GM23248 (cell line): ENCODE results near the gene RPA1. TPM values are rescaled to one million over a fixed set of nuclear protein-coding genes. Genes with fewer than 3 reads are reported as not detected.
A peak's percentile ranks its signal among the peaks of the same experiment; 100 is the strongest.
"Not testable (repeated sequence)": the region's sequence is repeated elsewhere in the genome, so short reads cannot be mapped to it uniquely, and the experiment has no call there.

Source experiments
- DNase-seq: peaks from one replicate; pipeline ENCODE4 v3.0.0-alpha.2; 2015
- H2AFZ ChIP-seq: fragments of 200-600 bp; sonication (generic); 2 replicates; pipeline ENCODE4 v1.6.1; 2016; ENCODE audit warnings: antibody characterized with exemption
- H3F3A ChIP-seq: fragments of 200-600 bp; sonication (generic); 2 replicates; pipeline ENCODE4 v1.6.1; 2016; ENCODE audit warnings: mild to moderate bottlenecking, antibody characterized with exemption, mixed run types; ENCODE audit not compliant: insufficient read depth
- H3K27ac ChIP-seq: fragments of 200-600 bp; sonication (generic); 2 replicates; pipeline ENCODE4 v1.5.1; 2016; ENCODE audit warnings: mild to moderate bottlenecking
- H3K27me3 ChIP-seq: fragments of 200-600 bp; sonication (generic); replicated peaks from 2 replicates; pipeline ENCODE4 v1.6.1; 2016; ENCODE audit warnings: mild to moderate bottlenecking; ENCODE audit not compliant: insufficient read depth
- H3K36me3 ChIP-seq: fragments of 200-600 bp; sonication (generic); 2 replicates; pipeline ENCODE4 v1.6.1; 2016; ENCODE audit warnings: low read depth, mild to moderate bottlenecking
- H3K4me1 ChIP-seq: fragments of 200-600 bp; sonication (generic); 2 replicates; pipeline ENCODE4 v1.6.1; 2016; ENCODE audit warnings: mild to moderate bottlenecking; ENCODE audit not compliant: insufficient read depth
- H3K4me2 ChIP-seq: fragments of 200-600 bp; sonication (generic); one replicate; pipeline ENCODE4 v1.6.1; 2016; ENCODE audit warnings: mild to moderate bottlenecking; ENCODE audit not compliant: unreplicated experiment
- H3K4me3 ChIP-seq: fragments of 200-600 bp; sonication (generic); 2 replicates; pipeline ENCODE4 v1.5.1; 2016; ENCODE audit warnings: mild to moderate bottlenecking
- H3K79me2 ChIP-seq: fragments of 200-600 bp; sonication (generic); 2 replicates; pipeline ENCODE4 v1.6.1; 2016; ENCODE audit warnings: mild to moderate bottlenecking; ENCODE audit not compliant: insufficient read depth
- H3K9ac ChIP-seq: fragments of 200-600 bp; sonication (generic); 2 replicates; pipeline ENCODE4 v1.6.1; 2016; ENCODE audit warnings: mild to moderate bottlenecking
- H3K9me2 ChIP-seq: fragments of 200-600 bp; sonication (generic); 2 replicates; pipeline ENCODE4 v1.6.1; 2016; ENCODE audit warnings: mixed run types, mild to moderate bottlenecking, moderate library complexity; ENCODE audit not compliant: insufficient read depth
- H3K9me3 ChIP-seq: fragments of 200-600 bp; sonication (generic); one replicate; pipeline ENCODE4 v1.6.1; 2017; ENCODE audit warnings: low read depth
- H4K20me1 ChIP-seq: fragments of 200-600 bp; sonication (generic); 2 replicates; pipeline ENCODE4 v1.6.0; 2016; ENCODE audit not compliant: insufficient read depth
- EZH2 ChIP-seq: fragments of 200-600 bp; sonication (generic); IDR thresholded peaks from 2 replicates; pipeline ENCODE4 v1.6.1; 2018; ENCODE audit warnings: antibody characterized with exemption, mild to moderate bottlenecking; ENCODE audit not compliant: insufficient read depth, poor library complexity, severe bottlenecking
- EZH2phosphoT487 ChIP-seq: fragments of 200-600 bp; sonication (generic); IDR thresholded peaks from 2 replicates; pipeline ENCODE4 v1.6.1; 2018; ENCODE audit warnings: antibody characterized with exemption, moderate library complexity, mild to moderate bottlenecking, low read depth; ENCODE audit not compliant: insufficient read depth
- WGBS, 2 experiments: methylation state at CpG; one replicate each; pipeline ENCODE4 v1.1.6; 2015 to 2017; ENCODE audit warnings: low lambda C conversion rate in 2 of 2, low coverage in 1 of 2; ENCODE audit errors: missing lambda C conversion rate in 2 of 2; 5-methylcytosine and 5-hydroxymethylcytosine counted together
- in situ Hi-C: fragments of 300-500 bp; cut with MboI; formaldehyde crosslinking; loops from 2 replicates; pipeline ENCODE4 v1.15.0; 2020
- polyA plus RNA-seq: library from polyadenylated mRNA; unstranded; fragments of >200 nt; fragmentation: Nextera tagmentation; extraction: Ambion mirVana; gene quantifications from 2 replicates; pipeline ENCODE4 v1.2.1, GENCODE V29; 2016
- total RNA-seq: library from RNA; depleted of rRNA; stranded (reverse); fragments of >200 nt; shearing (Covaris generic); gene quantifications from 2 replicates; pipeline ENCODE4 v1.2.3, GENCODE V29; 2014

The RPA1 gene
- total and polyA plus RNA-seq, 2 experiments from 2014 or later: 16.4 to 37.1 TPM

DNA sequence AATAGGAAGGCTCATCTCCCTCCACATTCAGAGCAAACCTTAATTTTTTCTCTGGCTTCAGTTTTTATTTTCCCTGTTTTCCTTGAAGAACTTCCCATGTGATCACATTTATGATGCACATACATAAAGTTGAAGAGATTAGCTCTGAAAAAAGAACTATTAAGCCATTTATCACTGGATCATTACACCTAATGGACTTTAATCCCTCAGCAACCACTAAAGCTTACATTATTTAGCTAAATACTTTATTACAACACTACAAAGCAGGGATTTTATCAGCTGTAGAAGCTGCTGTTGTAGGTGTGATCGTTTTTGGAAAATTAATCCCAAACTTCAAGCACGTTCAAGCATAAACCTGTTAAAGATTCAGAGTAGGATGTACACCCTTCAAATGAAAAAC is 21.2 kb upstream of the RPA1 start:
- Histone ChIP-seq H3K4me1 (peaks cover 9% of the 10 kb centered on the region; the same call in 1 of the 2 replicates), H3K36me3 (no peaks in the 10 kb centered on the region), H3K27ac (no peak overlapping the region), H3K4me2 (no peak overlapping the region), H3K4me3 (no peak overlapping the region), H3F3A (peaks cover 10% of the 10 kb centered on the region), H3K79me2 (no peaks in the 10 kb centered on the region), H3K9ac (no peak overlapping the region), H4K20me1 (no peaks in the 10 kb centered on the region; the same call in 1 of the 2 replicates), H3K27me3 (no peaks in the 10 kb centered on the region), H3K9me2 (no peaks in the 10 kb centered on the region), H3K9me3 (no peaks in the 10 kb centered on the region), H2AFZ (no peak overlapping the region)
- no peak for DNase-seq
- in situ Hi-C loops: no loop called here
- 58 to 59% methylated on average over 2 of the region's 2 CpGs for WGBS, 2 experiments
- TF ChIP-seq EZH2 (no peak), EZH2phosphoT487 (no peak)

DNA sequence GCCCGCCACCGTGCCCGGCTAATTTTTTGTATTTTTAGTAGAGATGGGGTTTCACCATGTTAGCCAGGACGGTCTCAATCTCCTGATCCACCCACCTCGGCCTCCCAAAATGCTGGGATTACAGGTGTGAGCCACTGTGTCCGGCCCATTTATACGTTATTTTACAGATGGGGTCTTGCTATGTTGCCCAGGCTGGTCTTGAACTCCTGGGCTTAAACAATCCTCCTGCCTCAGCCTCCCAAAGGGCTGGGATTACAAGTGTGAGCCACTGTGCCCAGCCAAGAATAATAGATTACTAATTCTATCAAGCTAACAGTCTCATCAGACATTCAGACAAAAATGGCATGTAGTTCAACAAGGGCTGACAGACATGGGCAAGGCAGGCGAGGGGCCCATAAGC is 20.0 kb upstream of the RPA1 start:
- H3K9ac ChIP-seq, H4K20me1 ChIP-seq, H3K4me2 ChIP-seq, H3K36me3 ChIP-seq, H3K27ac ChIP-seq, H2AFZ ChIP-seq, H3K9me2 ChIP-seq, H3K9me3 ChIP-seq, in situ Hi-C loops, H3K4me3 ChIP-seq, H3K27me3 ChIP-seq, H3K79me2 ChIP-seq, DNase-seq, H3K4me1 ChIP-seq: not testable (repeated sequence)
- 97 to 98% methylated on average over 8 of the region's 8 CpGs for WGBS, 2 experiments
- peaks cover 14% of the 10 kb centered on the region for H3F3A ChIP-seq

DNA sequence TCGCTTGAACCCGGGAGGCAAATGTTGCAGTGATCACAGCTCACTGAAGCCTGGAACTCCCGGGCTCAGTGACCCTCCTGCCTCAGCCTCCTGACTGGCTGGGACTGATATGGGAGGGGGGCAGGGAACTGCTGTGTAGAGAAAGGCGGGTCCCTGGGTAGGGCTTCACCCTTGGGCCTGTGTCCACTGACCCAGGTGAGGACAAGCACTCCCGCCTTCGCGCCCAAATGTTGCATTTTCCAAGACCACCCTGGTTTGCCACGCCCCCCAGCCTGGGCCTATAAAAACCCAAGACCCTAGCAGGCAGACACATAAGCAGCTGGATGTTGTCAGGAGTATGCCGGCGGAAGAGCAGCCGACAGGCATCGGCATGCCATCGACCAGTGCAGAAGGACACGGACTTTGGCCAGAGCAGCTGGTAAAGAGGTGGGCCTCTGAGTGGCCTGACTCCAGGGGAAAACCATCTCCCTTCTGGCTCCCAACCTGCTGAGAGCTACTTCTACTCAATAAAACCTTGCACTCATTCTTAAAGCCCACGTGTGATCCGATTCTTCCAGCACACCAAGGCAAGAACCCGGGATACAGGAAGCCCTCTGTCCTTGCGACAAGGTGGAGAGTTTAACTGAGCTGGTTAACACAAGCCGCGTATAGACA is 19.2 kb upstream of the RPA1 start:
- in situ Hi-C loops: no loop called here
- H3K27ac ChIP-seq: no peak overlapping the region
- no peak for DNase-seq
- no peaks in the 10 kb centered on the region for H3K27me3 ChIP-seq
- peaks cover 14% of the 10 kb centered on the region for H3F3A ChIP-seq
- peaks cover 9% of the 10 kb centered on the region; the same call in 1 of the 2 replicates for H3K4me1 ChIP-seq
- no peak overlapping the region for H3K4me3 ChIP-seq
- H3K9ac ChIP-seq: no peak overlapping the region
- no peak overlapping the region for H3K4me2 ChIP-seq
- H3K36me3 ChIP-seq: no peaks in the 10 kb centered on the region
- H4K20me1 ChIP-seq: no peaks in the 10 kb centered on the region; the same call in 1 of the 2 replicates
- H3K9me2 ChIP-seq: no peaks in the 10 kb centered on the region
- H3K9me3 ChIP-seq: no peaks in the 10 kb centered on the region
- 95% methylated on average over 20 of the region's 20 CpGs for WGBS, 2 experiments
- H2AFZ ChIP-seq: no peak overlapping the region
- TF ChIP-seq EZH2: no peak
- no peaks in the 10 kb centered on the region for H3K79me2 ChIP-seq

DNA sequence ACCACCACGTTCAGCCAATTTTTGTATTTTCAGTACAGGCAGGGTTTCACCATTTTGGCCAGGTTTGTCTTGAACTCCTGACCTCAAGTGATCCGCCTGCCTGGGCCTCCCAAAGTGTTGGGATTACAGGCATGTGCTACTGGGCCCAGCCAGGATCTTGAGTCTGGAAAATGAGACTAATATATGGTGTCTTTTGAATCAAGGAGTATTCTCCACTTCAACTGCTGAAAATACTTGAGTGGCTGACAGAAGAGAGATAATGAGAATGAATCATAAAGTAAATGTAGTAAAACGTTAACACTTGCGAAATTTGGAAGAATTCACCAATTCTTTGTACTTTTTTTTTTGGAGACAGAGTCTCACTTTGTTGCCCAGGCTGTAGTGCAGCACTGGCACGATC is 16.7 kb upstream of the RPA1 start:
- 40 to 54% methylated on average over 5 of the region's 5 CpGs for WGBS, 2 experiments
- peak; percentile 63 for DNase-seq
- Histone ChIP-seq H4K20me1 (no peaks in the 10 kb centered on the region; the same call in 1 of the 2 replicates), H3K4me2 (no peak overlapping the region), H3K4me1 (peaks cover 9% of the 10 kb centered on the region; the same call in 1 of the 2 replicates), H3K4me3 (no peak overlapping the region), H3K9me2 (no peaks in the 10 kb centered on the region), H3K27ac (0 out of 2 replicates have a peak overlapping the region, but pooled peaks have one; percentile 4), H3K9me3 (no peaks in the 10 kb centered on the region), H3K9ac (no peak overlapping the region), H2AFZ (no peak overlapping the region), H3K27me3 (no peaks in the 10 kb centered on the region), H3K79me2 (no peaks in the 10 kb centered on the region), H3K36me3 (no peaks in the 10 kb centered on the region), H3F3A (peaks cover 14% of the 10 kb centered on the region)
- in situ Hi-C loops: no loop called here
- TF ChIP-seq EZH2phosphoT487 (no peak), EZH2 (no peak)
